ENCODE results near the gene ALX3.

DNA sequence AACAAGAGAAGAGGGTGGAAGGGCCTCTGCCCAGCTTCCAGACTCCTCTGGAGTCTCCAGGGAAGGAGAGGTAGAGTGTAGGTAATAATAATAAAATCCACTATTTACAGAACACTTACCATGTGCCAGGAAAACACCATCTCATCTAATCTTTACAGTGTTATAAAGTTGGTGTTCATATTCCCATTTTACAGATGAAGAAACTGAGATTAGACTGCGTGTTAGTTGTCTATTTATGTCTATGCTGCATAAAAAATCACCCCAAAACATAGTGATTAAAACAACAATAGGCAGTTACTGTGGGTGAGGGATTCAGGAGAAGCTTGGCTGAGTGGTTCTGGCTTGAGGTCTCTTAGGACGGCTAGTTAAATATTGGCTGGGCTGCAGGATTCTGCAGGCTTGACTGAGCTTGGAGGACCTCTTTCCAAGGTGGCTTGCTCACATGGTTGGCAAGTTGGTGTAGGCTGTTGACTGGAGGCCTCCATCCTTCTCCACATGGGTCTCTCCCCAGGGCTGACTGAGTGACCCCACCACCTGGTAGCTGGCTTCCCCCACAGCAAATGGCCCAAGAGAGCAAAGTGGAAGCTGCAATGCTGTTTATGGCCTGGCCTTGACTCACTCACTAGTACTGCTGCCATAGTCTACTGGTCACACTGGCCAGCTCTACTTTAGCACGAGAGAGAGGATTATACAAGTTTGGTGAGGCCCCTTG lies 6.5 kb upstream of the ALX3 start:
- TF ChIP-seq GATA2 (IDR thresholded peaks at IDR 0.05; ENCODE audit: low read depth, low read length) (no peak), GATA3 (IDR thresholded peaks at IDR 0.05; ENCODE audit: low read depth, low read length) (no peak)

Measured in SH-SY5Y (cell line).